PFSK-1 (cell line): Measurements from ENCODE around the gene ATG12.

Experiments
- FOXP2 ChIP-seq: optimal IDR thresholded peaks from 2 replicates; pipeline ENCODE3; 2011; ENCODE audit warnings: borderline replicate concordance, control low read depth, inconsistent platforms; ENCODE audit not compliant: insufficient read depth; ENCODE audit errors: extremely low read length, extremely low read depth
- POLR2AphosphoS5 ChIP-seq: IDR thresholded peaks from 2 replicates; pipeline ENCODE4 v1.6.1; 2012; ENCODE audit warnings: low read depth, mild to moderate bottlenecking, control low read depth, low read length, moderate library complexity
- REST ChIP-seq, 2 experiments: IDR thresholded peaks; 2 replicates each; pipeline versions ENCODE4 v1.6.1 to v1.8.0; 2011 to 2012; ENCODE audit warnings: low read depth in 2 of 2, low read length in 2 of 2, control low read depth in 1 of 2, inconsistent platforms in 1 of 2, mild to moderate bottlenecking in 1 of 2, moderate library complexity in 1 of 2; ENCODE audit not compliant: insufficient read depth in 1 of 2
- SIN3A ChIP-seq: IDR thresholded peaks from 2 replicates; pipeline ENCODE4 v1.6.1; 2012; ENCODE audit warnings: mild to moderate bottlenecking, low read length, moderate library complexity, borderline replicate concordance; ENCODE audit not compliant: insufficient read depth
- TAF1 ChIP-seq: IDR thresholded peaks from 2 replicates; pipeline ENCODE4 v1.6.1; 2012; ENCODE audit warnings: low read length, control low read depth, borderline replicate concordance; ENCODE audit not compliant: insufficient read depth

The ATG12 gene

GRCh38 chr5:115816226-115817081 lies 24.9 kb downstream of the ATG12 start, which contains the start of gene CDO1:
TSS of gene CDO1 (minus strand) at chr5:115816659. CDS start at chr5:115816397, 262 bp downstream.
- no peak for TF ChIP-seq SIN3A

GRCh38 chr5:115815693-115816225 lies 25.6 kb downstream of the ATG12 start:
- TF ChIP-seq SIN3A: no peak

- no peak for TF ChIP-seq FOXP2
- TF ChIP-seq POLR2AphosphoS5: no peak
- TF ChIP-seq SIN3A: no peak
- no peak for TF ChIP-seq REST (IDR thresholded peaks at IDR 0.05; ENCODE audit: insufficient read depth in 1 of 2, low read depth in 2 of 2, low read length in 2 of 2)
- no peak for TF ChIP-seq TAF1
These were observed 26.2 kb downstream of the ATG12 start for GRCh38 chr5:115815006-115815692.

- TF ChIP-seq FOXP2 (no peak), REST (IDR thresholded peaks at IDR 0.05; ENCODE audit: insufficient read depth in 1 of 2, low read depth in 2 of 2, low read length in 2 of 2) (no peak), TAF1 (no peak), POLR2AphosphoS5 (no peak), SIN3A (no peak)
These were observed 27.6 kb downstream of the ATG12 start for GRCh38 chr5:115813719-115814118.

GRCh38 chr5:115812372-115812771 lies 29.0 kb downstream of the ATG12 start:
- TF ChIP-seq POLR2AphosphoS5: no peak
- TF ChIP-seq TAF1: no peak
- no peak for TF ChIP-seq REST (IDR thresholded peaks at IDR 0.05; ENCODE audit: insufficient read depth in 1 of 2, low read depth in 2 of 2, low read length in 2 of 2)
- TF ChIP-seq SIN3A: no peak
- no peak for TF ChIP-seq FOXP2

GRCh38 chr5:115811406-115811805 lies 30.0 kb downstream of the ATG12 start:
- TF ChIP-seq TAF1: no peak
- no peak for TF ChIP-seq FOXP2
- no peak for TF ChIP-seq REST (IDR thresholded peaks at IDR 0.05; ENCODE audit: insufficient read depth in 1 of 2, low read depth in 2 of 2, low read length in 2 of 2)
- TF ChIP-seq POLR2AphosphoS5: no peak
- TF ChIP-seq SIN3A: no peak
